ENCODE results near the gene SLC22A31.

The SLC22A31 gene

DNA sequence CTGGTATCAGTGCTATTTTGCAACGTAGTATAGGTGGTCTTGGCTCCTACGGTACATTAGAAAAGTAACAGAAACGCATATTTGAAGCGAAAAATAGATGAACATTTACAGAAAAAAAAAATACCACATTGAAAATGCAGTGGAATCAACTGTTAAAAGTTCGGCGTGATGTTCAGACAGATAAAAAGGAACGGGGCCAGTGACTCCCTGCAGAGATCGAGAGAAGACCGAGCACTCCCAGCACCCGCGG is 16.7 kb upstream of the SLC22A31 start:
- DNase-seq = no peak

- DNase-seq = peak in 44 of 51 donors; percentile 6 to 84 (median 52)
Observed at GRCh38 chr16:89216315-89217137, 16.2 kb upstream of the SLC22A31 start.

GRCh38 chr16:89210904-89211515 is 10.7 kb upstream of the SLC22A31 start:
- no peak for DNase-seq

GRCh38 chr16:89210165-89210903 is 10.0 kb upstream of the SLC22A31 start:
- DNase-seq = no peak

DNA sequence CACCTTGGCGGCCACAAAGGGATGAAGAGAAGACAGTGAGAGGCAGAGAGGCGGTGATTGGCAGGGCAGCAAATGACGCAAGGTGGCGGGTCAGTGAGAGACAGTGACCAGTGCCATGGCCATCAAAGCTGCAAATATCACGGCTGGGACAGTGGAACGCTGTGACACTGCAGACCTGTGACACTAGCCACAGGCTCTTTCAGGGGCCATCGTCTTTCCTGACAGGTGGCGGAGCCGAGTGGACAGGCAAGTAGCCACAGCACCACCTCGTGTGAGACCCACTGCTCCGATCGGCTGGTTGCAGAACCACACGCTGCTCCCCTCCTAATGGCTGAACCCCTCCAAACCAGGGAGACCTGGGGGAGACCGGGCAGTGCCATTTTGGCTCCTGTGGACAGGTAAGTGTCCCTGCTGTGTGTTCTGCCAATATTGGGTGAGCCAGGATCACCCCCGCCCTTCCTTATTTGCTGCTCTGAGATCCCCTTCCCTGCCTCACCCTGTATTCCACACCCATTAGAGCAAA is 9.2 kb upstream of the SLC22A31 start:
- no peak for DNase-seq

- DNase-seq = no peak
Observed at GRCh38 chr16:89207993-89208392, 7.7 kb upstream of the SLC22A31 start.

DNA sequence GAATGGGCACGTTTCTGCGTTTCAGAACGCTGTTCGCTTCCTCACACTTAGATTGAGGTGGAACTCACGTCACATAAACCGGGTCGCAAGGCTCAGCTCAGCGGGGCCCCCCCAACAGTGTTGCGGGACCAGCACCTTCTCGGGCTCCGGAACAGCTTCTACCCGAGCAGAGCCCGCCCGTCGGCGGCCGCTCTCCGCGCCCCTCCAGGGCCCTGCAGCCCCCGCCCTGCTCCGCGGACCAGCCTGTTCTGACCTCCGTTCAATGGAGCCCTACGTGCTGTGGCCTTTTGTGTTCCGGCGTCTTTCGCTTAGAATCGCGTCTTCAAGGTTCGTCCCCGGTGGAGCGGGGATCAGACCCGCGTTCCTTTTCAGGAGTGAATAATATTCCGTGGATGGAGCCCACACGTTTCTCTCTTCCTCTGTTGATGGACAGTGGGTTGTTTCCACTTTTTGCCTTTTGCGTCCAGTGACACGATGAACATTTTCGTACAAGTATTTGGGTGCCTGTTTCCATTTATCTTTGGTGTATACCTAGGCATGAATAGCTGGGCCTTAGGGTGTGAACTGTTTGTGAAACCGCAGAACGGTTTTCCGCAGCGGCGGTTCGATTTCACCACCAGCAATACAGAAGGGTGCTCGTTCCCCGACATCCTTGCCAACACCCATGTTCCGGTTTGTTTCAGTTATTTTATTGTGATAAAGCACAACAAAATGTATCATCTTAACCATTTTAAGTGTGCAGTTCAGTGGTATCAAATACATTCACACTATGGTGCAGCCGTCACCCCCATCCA is 2.3 kb upstream of the SLC22A31 start:
- DNase-seq = no peak

GRCh38 chr16:89201439-89202377 is 1.4 kb upstream of the SLC22A31 start:
- DNase-seq = peak in 7 of 51 donors; percentile 14 to 36 (median 18)

GRCh38 chr16:89200850-89201411 is 594 bp upstream of the SLC22A31 start:
- DNase-seq = no peak

- no peak for DNase-seq
Observed at GRCh38 chr16:89199241-89200123, 855 bp downstream of the SLC22A31 start.

DNA sequence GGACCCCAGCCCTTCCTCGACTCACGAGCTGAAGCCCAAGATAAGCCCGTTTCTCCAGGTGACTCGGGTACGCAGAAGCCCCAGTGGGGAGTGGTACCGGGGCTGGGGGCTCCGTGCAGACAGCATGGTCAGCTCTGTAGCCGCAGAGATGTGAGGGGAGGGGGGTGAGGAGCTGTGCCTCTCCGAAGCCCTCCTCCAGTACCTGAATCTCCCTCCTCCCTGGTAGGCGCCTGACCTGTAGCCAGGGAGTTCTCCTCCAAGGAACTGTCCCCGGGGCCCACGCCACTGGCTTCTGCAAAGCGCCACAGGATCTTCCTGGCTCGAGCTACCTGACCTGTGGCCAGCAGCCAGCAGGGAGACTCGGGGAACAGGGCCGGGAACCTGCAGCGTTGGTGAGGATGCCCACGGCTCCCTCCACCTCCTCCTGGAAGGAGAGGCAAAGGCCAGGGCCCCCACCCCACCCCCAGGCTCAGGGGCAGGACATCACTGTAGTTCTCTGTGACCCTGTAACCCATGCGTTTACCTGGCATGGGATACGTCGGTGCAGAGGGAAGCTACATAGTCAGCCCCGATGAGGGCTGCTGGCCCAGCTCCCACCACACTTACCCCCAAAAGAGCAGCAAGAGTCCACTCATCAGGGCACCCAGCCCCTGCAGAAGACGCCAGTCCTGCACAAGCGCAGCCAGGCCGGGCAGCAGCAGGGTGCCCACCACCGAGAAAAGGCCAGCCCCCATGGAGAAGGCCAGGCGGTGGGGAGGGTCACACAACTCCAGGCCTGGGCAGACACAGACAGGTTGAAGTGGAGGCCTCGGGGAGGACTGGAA is 1.7 kb downstream of the SLC22A31 start:
- DNase-seq = no peak

DNA sequence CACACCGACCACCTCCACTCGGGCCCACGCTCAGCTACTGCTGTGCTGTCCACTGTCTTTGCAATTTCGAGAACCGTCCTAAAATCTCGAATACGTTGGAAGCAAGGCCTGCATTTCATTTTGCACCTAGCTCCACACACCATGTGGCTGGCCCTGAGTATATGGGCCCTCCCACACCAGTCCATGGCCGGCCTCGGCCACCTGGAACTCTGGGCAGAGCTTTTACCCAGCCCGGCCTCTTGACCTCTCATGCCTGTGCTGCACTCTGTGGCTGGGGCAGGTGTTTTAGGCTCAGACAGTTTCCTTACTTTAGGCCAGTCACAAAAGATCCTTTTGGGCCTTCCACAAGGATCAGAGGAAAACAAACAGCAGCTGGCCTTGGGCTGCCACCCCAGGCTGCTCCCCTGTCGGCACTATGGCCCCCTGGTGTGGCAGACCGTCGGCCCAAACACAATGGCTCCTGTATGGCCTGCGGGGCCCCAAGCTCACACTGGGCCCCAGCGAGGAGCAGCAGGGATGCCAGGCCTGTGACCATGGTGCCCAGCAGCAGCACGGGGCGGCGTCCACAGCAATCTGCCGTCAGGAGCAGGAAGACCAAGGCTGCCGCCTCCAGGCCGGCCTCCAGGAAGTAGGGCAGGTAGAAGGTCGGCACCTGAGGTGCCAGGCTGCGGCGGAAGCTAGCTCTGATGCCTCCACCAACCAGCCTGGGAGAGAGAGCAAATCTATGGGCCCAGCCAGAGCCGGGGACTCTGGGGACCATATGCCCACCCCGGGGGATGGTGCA is 2.5 kb downstream of the SLC22A31 start:
- DNase-seq = no peak

- DNase-seq = no peak
Observed at GRCh38 chr16:89197033-89197632, 3.2 kb downstream of the SLC22A31 start.

DNA sequence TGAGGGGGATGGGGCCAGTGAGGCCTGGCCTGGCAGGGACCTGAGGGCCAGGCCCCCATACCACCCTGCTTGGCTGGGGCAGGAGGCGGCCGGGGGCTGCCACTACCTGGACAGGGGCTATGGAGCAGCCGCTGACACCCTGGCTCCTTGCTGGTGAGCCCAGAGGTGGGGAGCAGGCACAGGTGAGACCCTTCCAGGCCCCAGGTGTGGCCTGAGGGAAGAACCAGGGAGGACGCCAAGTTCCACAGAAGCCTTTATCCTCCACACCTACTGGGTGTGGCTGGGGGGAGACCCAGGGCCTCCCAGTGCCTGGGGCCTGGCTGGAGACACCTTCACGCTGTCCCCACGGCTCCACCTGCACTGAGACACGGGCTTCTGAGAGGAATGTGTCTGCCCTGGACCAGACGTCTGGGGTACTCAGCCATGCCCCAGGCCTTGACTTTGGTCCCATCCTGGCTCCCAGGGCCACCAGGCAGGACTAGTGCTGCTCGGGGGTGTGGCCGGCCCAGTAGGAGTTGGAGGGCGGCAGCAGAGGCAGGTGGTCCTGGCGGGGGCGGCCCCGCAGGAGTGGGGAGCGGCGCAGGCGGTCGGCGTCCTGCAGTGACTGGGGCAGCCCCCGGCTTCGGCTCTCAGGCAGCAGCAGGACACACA is 4.7 kb downstream of the SLC22A31 start:
- DNase-seq = no peak

GRCh38 chr16:89194340-89195311 is 5.7 kb downstream of the SLC22A31 start:
- no peak for DNase-seq

Measured in hypothalamus (tissue), 51 donors.